ENCODE results near the gene PPL. TPM values are rescaled to one million over a fixed set of nuclear protein-coding genes. Genes with fewer than 3 reads are reported as not detected.
A peak's percentile ranks its signal among the peaks of the same experiment; 100 is the strongest.

Gene PPL
- total and polyA plus RNA-seq, 2 of the 8 experiments (the other 6 are each of a cell fraction or from before 2014, with no cell fraction given): 11.3 to 29.5 TPM

DNA sequence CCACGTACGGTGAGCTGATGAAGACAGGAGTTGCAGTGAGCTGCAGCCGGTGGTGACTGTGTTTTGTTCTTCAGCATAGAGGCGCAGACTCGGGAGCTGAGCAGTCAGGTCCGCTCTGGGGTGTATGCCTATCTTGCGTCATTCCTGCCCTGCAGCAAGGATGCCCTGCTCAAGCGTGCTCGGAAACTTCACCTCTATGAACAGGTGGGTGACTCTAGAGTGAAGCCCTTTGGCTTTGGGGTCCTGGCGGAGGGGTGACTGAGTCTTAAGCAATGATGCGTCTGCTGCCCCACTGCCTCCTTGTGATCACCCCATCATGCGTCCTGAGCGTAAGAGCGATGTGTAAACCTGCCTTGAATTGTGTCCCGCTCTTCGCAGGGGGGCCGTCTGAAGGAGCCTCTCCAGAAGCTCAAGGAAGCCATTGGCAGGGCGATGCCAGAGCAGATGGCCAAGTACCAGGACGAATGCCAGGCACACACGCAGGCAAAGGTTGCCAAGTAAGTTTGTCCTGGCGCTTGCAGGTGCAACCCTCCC is 66.7 kb downstream of the PPL start:
- H4K8ac ChIP-seq (ENCODE audit: extremely low read depth, insufficient read depth, low read length): no peak overlapping the region
- H3K9me3 ChIP-seq (ENCODE audit: insufficient read depth in 2 of 2, low read depth in 1 of 2, low read length in 1 of 2): no peaks in the 10 kb centered on the region
- H3K79me2 ChIP-seq (ENCODE audit: control insufficient read depth in 1 of 2, insufficient read depth in 2 of 2, low read length in 2 of 2): peaks cover 4 to 34% of the 10 kb centered on the region in 2 experiments; a peak in 3 of 4 replicates
- no peak overlapping the region for H2BK20ac ChIP-seq (ENCODE audit: low read length)
- WGBS, 2 experiments (ENCODE audit: extremely low coverage in 1 of 2, insufficient coverage in 1 of 2, insufficient read length in 1 of 2, insufficient replicate concordance in 2 of 2, low coverage in 1 of 2, low lambda C conversion rate in 2 of 2, missing lambda C conversion rate in 1 of 2): 95% methylated on average over 21 of the region's 21 CpGs; no CpG with 5 or more reads in 1 of the 2 experiments
- no peak overlapping the region for H3K14ac ChIP-seq (ENCODE audit: insufficient read length)
- H3K9ac ChIP-seq (replicated peaks in 1 of 4; ENCODE audit: extremely low read depth in 1 of 4, low read depth in 3 of 4, low read length in 3 of 4): no peak overlapping the region
- ChIA-PET CTCF (ENCODE audit: partially characterized antibody) (interaction anchor here (0.6 to 1.6 kb wide), 3 partner anchors 14 to 86 kb away, joined by 3 to 8 read pairs (median 4); no protein-coding TSS in a partner anchor), POLR2A (ENCODE audit: partially characterized antibody) (interaction anchor here (1.1 kb wide), 1 partner anchor 9 kb away, joined by 3 read pairs; no protein-coding TSS in a partner anchor)
- H4K20me1 ChIP-seq (replicated peaks in 1 of 2; ENCODE audit: control insufficient read depth in 1 of 2, insufficient read depth in 2 of 2, low read length in 2 of 2): peaks cover 2 to 9% of the 10 kb centered on the region in 2 experiments
- peak overlapping the region; percentile 35; the same call in 1 of the 2 replicates for H2BK5ac ChIP-seq (ENCODE audit: low read depth, low read length)
- no peaks in the 10 kb centered on the region for H3K23me2 ChIP-seq (ENCODE audit: low read depth, low read length)
- no peaks in the 10 kb centered on the region for H3K27me3 ChIP-seq (replicated peaks in 1 of 4; ENCODE audit: control insufficient read depth in 3 of 4, extremely low read depth in 1 of 4, insufficient read depth in 3 of 4, low read length in 3 of 4)
- H2AFZ ChIP-seq (ENCODE audit: low read length): no peak overlapping the region
- no peak overlapping the region for H3K18ac ChIP-seq (ENCODE audit: extremely low read depth, low read length)
- H4K5ac ChIP-seq (ENCODE audit: insufficient read length, low read depth, low read length): no peak overlapping the region
- no peak overlapping the region for H3K4ac ChIP-seq (replicated peaks; ENCODE audit: insufficient read length, low read depth, low read length)
- no peak overlapping the region for H3K56ac ChIP-seq (replicated peaks; ENCODE audit: insufficient read length, low read depth, low read length)
- peaks cover 24 to 55% (median 46%) of the 10 kb centered on the region in 4 experiments for H3K36me3 ChIP-seq (ENCODE audit: control insufficient read depth in 2 of 4, insufficient read depth in 4 of 4, low read length in 3 of 4)
- H2BK120ac ChIP-seq (replicated peaks; ENCODE audit: low read depth, low read length): no peak overlapping the region
- no peak overlapping the region for H2BK15ac ChIP-seq (ENCODE audit: low read length)
- no peak overlapping the region for H3K4me3 ChIP-seq (ENCODE audit: extremely low read depth in 1 of 4, insufficient read depth in 2 of 4, low read depth in 3 of 4, low read length in 4 of 4)
- H3K79me1 ChIP-seq (ENCODE audit: low read depth, low read length): peaks cover 8% of the 10 kb centered on the region; the same call in 1 of the 2 replicates
- H3K4me1 ChIP-seq (replicated peaks in 1 of 4; ENCODE audit: control insufficient read depth in 3 of 4, insufficient read depth in 4 of 4, low read length in 3 of 4): no peaks in the 10 kb centered on the region
- DNase-seq (ENCODE audit: low read depth in 1 of 2, low spot score in 2 of 2) (no peak), FAIRE-seq (no peak)
- no peak overlapping the region for H3K23ac ChIP-seq (ENCODE audit: insufficient read length)
- no peak overlapping the region for H2BK12ac ChIP-seq (ENCODE audit: low read depth, low read length)
- no peak overlapping the region for H4K91ac ChIP-seq (replicated peaks; ENCODE audit: insufficient read length, low read length)
- no peak overlapping the region for H3K4me2 ChIP-seq (ENCODE audit: insufficient read depth in 1 of 2, low read depth in 2 of 2, low read length in 2 of 2)
- no peak overlapping the region for H2AK5ac ChIP-seq (ENCODE audit: low read depth, low read length)
- H3K27ac ChIP-seq (ENCODE audit: low read depth, low read length): no peak overlapping the region
- TF ChIP-seq CHD2 (IDR thresholded peaks at IDR 0.05; ENCODE audit: low read length) (no peak), BACH1 (IDR thresholded peaks at IDR 0.05; ENCODE audit: low read length) (no peak), CBX5 (IDR thresholded peaks at IDR 0.05; ENCODE audit: low read depth, low read length) (no peak), GTF2F1 (IDR thresholded peaks at IDR 0.05; ENCODE audit: borderline replicate concordance, low read depth, low read length) (no peak), CBX8 (IDR thresholded peaks at IDR 0.05; ENCODE audit: borderline replicate concordance, low read depth, low read length) (no peak), YY1 (IDR thresholded peaks at IDR 0.05; ENCODE audit: low read depth, low read length) (no peak), SP2 (IDR thresholded peaks at IDR 0.05; ENCODE audit: low read length) (no peak), PHF8 (conservative IDR thresholded peaks at IDR 0.05; ENCODE audit: low read depth, low read length) (no peak), BCL11A (IDR thresholded peaks at IDR 0.05; ENCODE audit: low read depth in 2 of 2, low read length in 2 of 2) (no peak), TCF12 (IDR thresholded peaks at IDR 0.05; ENCODE audit: low read depth, low read length) (no peak), TBP (IDR thresholded peaks at IDR 0.05; ENCODE audit: low read depth, low read length) (no peak), SUZ12 (IDR thresholded peaks at IDR 0.05; ENCODE audit: low read length) (no peak), NANOG (IDR thresholded peaks at IDR 0.05; ENCODE audit: insufficient read depth, low read depth, low read length, poor library complexity, severe bottlenecking) (no peak), RNF2 (IDR thresholded peaks at IDR 0.05; ENCODE audit: borderline replicate concordance, low read depth, low read length, missing control alignments, poor library complexity, severe bottlenecking) (no peak)

All from H1 (cell line).